ENCODE results near the gene POLL.

Gene POLL

DNA sequence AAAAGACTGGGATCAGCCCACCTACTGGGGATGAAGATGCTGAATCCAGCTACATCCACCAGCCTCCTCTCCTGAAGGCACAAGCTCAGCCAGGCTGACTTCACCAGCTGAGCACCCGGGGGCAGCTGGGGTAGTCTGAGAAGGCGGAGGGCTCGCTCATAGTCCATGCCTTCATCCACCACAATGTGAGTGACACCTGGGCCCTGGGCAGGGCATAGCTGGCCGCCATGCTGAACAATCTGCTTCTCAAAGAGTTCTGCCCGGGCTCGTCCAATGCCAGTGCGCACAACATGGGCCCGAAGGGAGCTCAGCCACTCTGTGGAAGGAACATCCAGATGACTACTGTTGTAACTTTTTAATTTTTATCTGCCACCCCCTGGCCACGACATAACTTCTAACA lies 2.2 kb downstream of the POLL start:
- Histone ChIP-seq H3K9me3 (peaks cover 9% of the 10 kb centered on the region; the same call in 1 of the 2 replicates), H3K9ac (no peak overlapping the region), H3K4me3 (no peak overlapping the region), H3K36me3 (peaks cover 13% of the 10 kb centered on the region; the same call in 1 of the 2 replicates), H3K4me1 (peaks cover 17% of the 10 kb centered on the region; the same call in 1 of the 2 replicates), H3K27ac (no peak overlapping the region), H3K27me3 (peaks cover 30% of the 10 kb centered on the region), H3K4me2 (no peak overlapping the region), H4K20me1 (no peaks in the 10 kb centered on the region)
- no peak for TF ChIP-seq Cebpa-rat (IDR thresholded peaks at IDR 0.05)

DNA sequence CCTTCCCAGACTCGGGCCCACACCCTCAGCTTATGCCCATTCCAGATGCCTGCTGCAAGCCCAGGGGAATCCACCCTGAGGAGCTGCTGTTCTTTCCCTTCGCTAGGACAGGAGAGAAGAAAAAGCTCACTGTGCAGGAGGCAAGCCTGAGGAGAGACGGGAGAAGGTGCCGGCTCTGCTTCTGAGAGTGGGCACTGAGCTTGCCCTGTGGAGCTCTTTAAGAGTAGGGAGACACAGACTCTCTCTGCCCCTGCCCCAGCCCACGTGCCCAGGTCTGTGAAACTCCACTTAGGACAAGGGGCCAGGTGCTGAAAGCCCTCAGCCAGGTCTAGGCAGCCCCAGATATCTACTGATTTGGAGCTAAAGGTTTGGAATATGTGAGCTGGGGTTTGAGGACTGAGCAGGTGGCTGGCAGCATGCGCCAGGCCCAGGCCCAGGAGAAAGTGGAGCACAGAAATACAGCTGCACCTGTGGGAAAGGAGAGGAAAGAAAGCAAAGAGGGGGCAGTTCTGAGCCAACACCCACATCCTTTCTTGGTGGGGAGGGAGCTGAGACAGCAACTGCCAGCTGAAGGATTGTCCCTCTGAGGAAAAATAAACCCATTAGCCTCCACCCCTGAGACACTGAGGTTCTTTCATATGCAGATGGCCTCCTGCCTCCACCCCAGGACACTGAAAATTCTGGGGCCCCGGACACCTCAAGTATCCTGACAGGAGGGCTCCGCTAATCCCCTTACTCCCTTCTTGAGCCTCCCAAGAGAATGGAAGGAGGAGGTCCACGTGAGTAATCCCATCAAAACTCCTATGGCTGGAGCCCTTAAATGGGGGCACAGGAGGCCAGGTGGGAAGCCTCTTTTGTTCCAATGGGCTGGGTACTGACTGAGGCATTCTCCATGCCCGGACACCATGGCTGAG lies 7.3 kb downstream of the POLL start:
- Histone ChIP-seq H4K20me1 (no peaks in the 10 kb centered on the region), H3K9me3 (no peaks in the 10 kb centered on the region), H3K4me1 (no peaks in the 10 kb centered on the region), H3K4me2 (no peak overlapping the region), H3K36me3 (peaks cover 29% of the 10 kb centered on the region; the same call in 1 of the 2 replicates), H3K9ac (no peak overlapping the region), H3K4me3 (no peak overlapping the region), H3K27ac (no peak overlapping the region), H3K27me3 (no peaks in the 10 kb centered on the region)
- no peak for TF ChIP-seq Cebpa-rat (IDR thresholded peaks at IDR 0.05)

DNA sequence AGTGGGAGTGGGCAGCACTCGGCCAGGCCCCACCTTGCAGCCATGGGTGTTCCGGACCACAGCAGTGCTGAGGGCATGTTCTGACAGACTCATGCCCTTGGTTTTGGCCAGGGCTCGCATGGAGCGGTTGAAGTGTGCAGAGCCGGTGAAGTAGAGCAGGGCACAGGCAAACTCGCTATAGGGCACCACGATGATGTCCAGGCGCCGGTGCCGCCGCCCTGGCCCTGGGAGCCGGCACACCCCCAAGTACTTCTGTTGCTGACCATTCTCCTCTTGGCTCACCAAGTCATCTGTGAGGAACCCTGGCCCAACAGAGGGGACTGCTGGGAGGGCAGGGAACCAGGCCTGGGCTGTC lies 8.6 kb downstream of the POLL start:
- no peak for TF ChIP-seq Cebpa-rat (IDR thresholded peaks at IDR 0.05)
- Histone ChIP-seq H4K20me1 (no peaks in the 10 kb centered on the region), H3K27ac (no peak overlapping the region), H3K4me2 (no peak overlapping the region), H3K36me3 (peaks cover 29% of the 10 kb centered on the region; the same call in 1 of the 2 replicates), H3K4me3 (no peak overlapping the region), H3K27me3 (no peaks in the 10 kb centered on the region), H3K9ac (no peak overlapping the region), H3K9me3 (no peaks in the 10 kb centered on the region), H3K4me1 (no peaks in the 10 kb centered on the region)

DNA sequence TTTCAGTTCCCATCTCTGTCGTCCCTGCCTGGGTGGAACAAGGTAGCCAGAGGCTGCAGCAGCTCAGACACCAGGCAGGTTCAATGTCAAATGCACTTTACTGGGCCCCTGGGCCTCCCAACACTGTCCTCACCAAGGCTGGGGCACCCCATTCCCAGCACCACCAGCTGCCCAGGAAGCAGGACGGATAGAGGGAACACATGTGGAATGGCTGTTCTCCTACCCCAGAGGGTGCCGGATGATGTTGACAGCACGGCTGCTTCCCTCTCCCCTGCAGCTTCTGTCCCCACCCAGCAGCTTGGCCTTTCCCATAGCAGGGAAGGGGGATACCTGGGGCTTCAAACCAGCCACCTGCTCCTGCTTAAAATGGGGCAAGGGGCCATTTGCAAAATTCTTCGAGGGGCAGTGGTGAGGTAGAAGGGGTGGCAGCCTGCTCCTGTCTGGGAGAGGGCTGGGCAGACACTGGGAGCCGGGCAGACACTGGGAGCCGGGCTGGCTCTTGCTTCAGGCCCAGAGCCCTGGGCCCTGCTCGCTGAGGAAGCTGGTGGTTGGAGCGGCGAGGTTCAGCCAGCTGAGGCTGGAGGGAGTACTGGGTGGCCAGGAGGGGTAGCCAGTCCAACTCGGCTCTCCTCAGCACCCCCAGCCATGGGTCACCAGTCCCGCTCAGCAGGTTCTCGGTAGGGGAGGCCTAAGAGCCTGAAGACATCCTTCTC lies 9.1 kb downstream of the POLL start:
- Histone ChIP-seq H3K9me3 (no peaks in the 10 kb centered on the region), H3K27me3 (no peaks in the 10 kb centered on the region), H3K4me3 (no peak overlapping the region), H4K20me1 (no peaks in the 10 kb centered on the region), H3K27ac (no peak overlapping the region), H3K4me1 (no peaks in the 10 kb centered on the region), H3K36me3 (peaks cover 29% of the 10 kb centered on the region; the same call in 1 of the 2 replicates), H3K4me2 (no peak overlapping the region), H3K9ac (no peak overlapping the region)
- no peak for TF ChIP-seq Cebpa-rat (IDR thresholded peaks at IDR 0.05)

DNA sequence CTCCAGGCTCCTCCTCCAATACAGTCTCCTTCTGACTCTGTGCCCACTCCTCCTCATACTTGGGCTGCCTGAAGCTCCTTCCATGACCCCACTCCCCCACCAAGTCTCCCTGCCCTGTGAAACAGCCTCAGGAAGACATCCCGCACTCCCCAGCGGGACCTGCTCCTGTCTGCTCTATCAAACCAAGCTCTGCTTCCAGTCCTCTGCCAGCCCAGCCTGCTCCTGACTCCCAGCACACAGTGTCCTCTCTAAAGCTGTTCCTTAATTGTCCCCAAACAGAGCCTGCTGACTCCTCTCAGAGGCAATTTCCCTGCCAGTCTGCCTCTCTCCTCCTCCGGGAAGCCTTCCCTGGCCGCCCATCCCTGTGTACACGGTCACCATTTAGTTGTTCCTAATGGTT lies 9.9 kb downstream of the POLL start:
- Histone ChIP-seq H3K4me3 (no peak overlapping the region), H3K4me2 (no peak overlapping the region), H3K4me1 (no peaks in the 10 kb centered on the region), H3K27ac (no peak overlapping the region), H3K36me3 (peaks cover 24% of the 10 kb centered on the region; the same call in 1 of the 2 replicates), H3K27me3 (no peaks in the 10 kb centered on the region), H3K9ac (no peak overlapping the region), H3K9me3 (no peaks in the 10 kb centered on the region; the same call in 1 of the 2 replicates), H4K20me1 (no peaks in the 10 kb centered on the region)
- TF ChIP-seq Cebpa-rat (IDR thresholded peaks at IDR 0.05) = no peak

DNA sequence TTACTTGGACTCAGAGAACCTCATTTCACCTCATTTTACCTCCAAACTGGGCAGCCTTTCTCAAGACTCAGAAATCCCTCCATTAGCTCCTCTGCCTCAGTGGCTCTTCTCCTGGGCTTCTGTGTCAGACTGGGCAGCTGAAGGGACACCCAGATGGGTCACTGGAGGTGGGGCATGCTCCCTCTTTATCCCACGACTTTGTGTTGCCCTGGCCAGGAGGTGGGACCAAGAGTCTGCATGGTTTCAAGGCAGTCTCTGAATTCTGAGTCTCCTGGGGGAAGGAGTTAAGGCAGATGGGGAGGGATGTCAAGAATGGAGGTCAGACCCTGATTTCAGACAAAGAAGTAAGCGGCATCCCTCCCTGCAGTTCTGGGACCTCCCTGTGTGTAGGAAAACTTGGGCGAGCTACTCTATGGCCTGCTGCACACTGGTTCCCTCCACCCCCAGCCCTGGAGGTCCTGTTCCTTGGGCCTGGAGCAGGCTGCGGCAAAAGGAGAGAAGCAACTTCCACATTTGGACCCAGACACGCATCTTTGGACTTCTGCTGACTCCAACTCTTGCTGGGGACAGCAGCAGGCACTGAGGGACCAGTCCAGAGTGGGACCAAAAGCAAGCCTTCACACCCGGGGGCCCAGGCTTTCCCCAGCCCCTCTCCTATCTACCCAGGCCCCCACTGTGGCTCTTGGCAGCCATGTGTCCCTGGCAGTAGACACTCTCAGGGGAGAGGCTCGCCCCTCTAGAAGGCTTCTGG lies 10.8 kb downstream of the POLL start:
- Histone ChIP-seq H3K9ac (no peak overlapping the region), H4K20me1 (no peaks in the 10 kb centered on the region), H3K27ac (no peak overlapping the region), H3K4me3 (no peak overlapping the region), H3K27me3 (no peaks in the 10 kb centered on the region), H3K4me1 (no peaks in the 10 kb centered on the region), H3K36me3 (peaks cover 16% of the 10 kb centered on the region; the same call in 1 of the 2 replicates), H3K9me3 (peaks cover 5% of the 10 kb centered on the region; the same call in 1 of the 2 replicates), H3K4me2 (no peak overlapping the region)
- TF ChIP-seq Cebpa-rat (IDR thresholded peaks at IDR 0.05) = no peak

DNA sequence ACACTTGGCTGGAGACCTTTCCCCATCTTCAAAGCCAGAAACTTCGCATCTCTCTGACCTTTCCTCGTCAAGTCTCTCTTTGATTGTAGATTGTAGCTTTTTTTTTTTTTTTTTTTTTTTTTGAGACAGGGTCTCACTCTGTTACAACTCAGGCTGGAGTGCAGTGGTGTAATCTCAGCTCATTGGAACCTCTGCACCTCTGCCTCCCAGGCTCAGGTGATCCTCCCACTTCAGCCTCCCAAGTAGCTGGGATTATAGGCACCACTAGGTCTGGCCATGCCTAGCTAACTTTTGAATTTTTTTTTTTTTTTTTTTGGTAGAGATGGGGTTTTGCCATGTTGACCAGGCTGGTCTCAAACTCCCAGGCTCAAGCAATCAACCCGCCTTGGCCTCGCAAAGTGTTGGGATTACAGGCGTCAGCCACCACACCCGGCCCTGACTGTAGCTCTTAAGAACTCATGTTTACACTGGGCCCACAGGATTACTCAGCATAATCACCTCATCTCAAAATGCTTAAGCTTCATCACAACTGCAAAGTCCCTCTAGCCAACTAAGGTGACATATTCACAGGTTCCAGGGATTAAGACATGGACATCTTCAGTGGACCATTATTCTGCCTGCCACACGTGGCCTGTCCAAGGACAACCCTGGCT lies 11.7 kb downstream of the POLL start:
- Histone ChIP-seq H4K20me1 (no peaks in the 10 kb centered on the region), H3K4me2 (no peak overlapping the region), H3K9me3 (peaks cover 5% of the 10 kb centered on the region; the same call in 1 of the 2 replicates), H3K36me3 (peaks cover 16% of the 10 kb centered on the region; the same call in 1 of the 2 replicates), H3K9ac (no peak overlapping the region), H3K27ac (no peak overlapping the region), H3K4me1 (no peaks in the 10 kb centered on the region), H3K27me3 (no peaks in the 10 kb centered on the region), H3K4me3 (no peak overlapping the region)
- TF ChIP-seq Cebpa-rat (IDR thresholded peaks at IDR 0.05) = no peak

DNA sequence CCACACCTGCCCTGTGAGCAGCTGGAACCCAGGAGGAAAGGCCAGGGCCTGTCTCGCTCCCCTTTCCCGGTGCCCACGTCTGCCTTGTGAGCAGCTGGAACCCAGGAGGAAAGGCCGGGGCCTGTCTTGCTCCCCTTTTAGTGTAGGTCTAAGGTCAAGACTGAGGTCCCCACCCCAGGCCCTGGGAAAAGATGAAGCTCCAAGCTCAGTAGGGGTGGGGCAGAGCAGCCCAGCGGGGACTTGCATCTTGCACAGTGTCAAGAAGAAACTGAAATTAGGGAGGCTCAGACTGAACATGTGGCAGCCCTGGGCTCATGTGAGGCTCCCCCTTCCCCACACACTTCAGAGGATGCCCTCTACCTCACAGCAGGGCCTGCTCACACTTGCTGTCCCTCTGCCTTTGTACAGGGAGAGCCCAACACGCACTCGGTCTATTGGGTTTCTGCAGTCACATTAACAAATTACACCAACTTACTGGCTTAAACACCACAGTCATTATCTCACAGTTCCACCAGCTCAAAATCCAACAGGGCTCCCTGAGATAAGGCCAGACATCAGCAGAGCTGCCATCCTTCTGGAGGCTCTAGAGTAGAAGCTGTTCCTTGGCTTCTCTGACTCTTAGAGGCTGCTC lies 12.4 kb downstream of the POLL start:
- Histone ChIP-seq H4K20me1 (no peaks in the 10 kb centered on the region), H3K4me3 (no peak overlapping the region), H3K9ac (no peak overlapping the region), H3K27ac (no peak overlapping the region), H3K36me3 (peaks cover 16% of the 10 kb centered on the region; the same call in 1 of the 2 replicates), H3K9me3 (peaks cover 5% of the 10 kb centered on the region; the same call in 1 of the 2 replicates), H3K4me1 (peaks cover 6% of the 10 kb centered on the region), H3K4me2 (no peak overlapping the region), H3K27me3 (no peaks in the 10 kb centered on the region)
- TF ChIP-seq Cebpa-rat (IDR thresholded peaks at IDR 0.05) = no peak

DNA sequence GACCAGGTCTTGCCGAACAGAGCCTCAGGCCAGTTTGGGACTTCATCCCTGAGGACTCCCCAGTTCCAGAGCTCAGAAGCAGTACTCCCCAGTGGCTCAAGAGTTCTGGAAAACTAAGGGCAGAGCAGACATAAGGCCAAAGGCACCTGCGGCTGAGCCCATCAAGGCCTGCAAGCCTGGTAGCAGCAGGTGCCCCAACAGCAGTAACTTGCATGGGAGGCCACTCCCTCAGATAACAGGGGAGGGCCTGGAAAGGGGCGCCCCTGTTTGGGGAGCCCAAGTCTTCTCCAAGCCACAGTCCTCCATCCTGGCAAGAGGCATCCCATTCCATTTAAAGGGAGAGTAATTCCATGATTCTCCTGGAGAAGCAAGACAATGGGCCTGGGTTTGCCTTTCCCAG lies 13.0 kb downstream of the POLL start:
- Histone ChIP-seq H3K36me3 (peaks cover 15% of the 10 kb centered on the region; the same call in 1 of the 2 replicates), H3K4me3 (no peak overlapping the region), H4K20me1 (no peaks in the 10 kb centered on the region), H3K9ac (no peak overlapping the region), H3K27me3 (no peaks in the 10 kb centered on the region), H3K4me1 (peaks cover 9% of the 10 kb centered on the region), H3K4me2 (no peak overlapping the region), H3K27ac (no peak overlapping the region), H3K9me3 (peaks cover 5% of the 10 kb centered on the region; the same call in 1 of the 2 replicates)
- no peak for TF ChIP-seq Cebpa-rat (IDR thresholded peaks at IDR 0.05)
